AG04450 (cell line): ENCODE measurements around the gene TAS2R16. TPM values are rescaled to one million over a fixed set of nuclear protein-coding genes. Genes with fewer than 3 reads are reported as not detected.

Source experiments
- CTCF ChIA-PET: fragments of 300-600, 350-600 bp; formaldehyde crosslinking; extraction: SDS; loops from one replicate; lab custom pipeline; 2022; ENCODE audit warnings: antibody characterized with exemption, inconsistent platforms; lab: Charles Lee
- POLR2A ChIA-PET: fragments of 350-600 bp; formaldehyde crosslinking; extraction: SDS; loops from one replicate; lab custom pipeline; 2021; ENCODE audit warnings: antibody characterized with exemption, inconsistent platforms; lab: Yijun Ruan, JAX
- DNase-seq: peaks from one replicate; pipeline ENCODE4 v3.0.0-alpha.2; 2011; ENCODE audit warnings: low read depth, low spot score
- H3K27ac ChIP-seq: one replicate; pipeline ENCODE4 v1.5.1; 2012; ENCODE audit warnings: low read depth, low read length, control low read depth
- H3K27me3 ChIP-seq: one replicate; pipeline ENCODE4 v1.6.0; 2012; ENCODE audit warnings: low read length; ENCODE audit not compliant: control insufficient read depth, insufficient read depth
- H3K4me3 ChIP-seq: 2 replicates; pipeline ENCODE4 v1.5.1; 2011; ENCODE audit warnings: mild to moderate bottlenecking, low read depth, low read length, control low read depth
- H3K9me3 ChIP-seq: 2 replicates; pipeline ENCODE4 v1.5.1; 2012; ENCODE audit warnings: low read length; ENCODE audit not compliant: control insufficient read depth, insufficient read depth
- polyA plus RNA-seq: library from polyadenylated mRNA; depleted of rRNA; stranded (reverse); fragments of >200 nt; gene quantifications from 2 replicates; pipeline ENCODE4 v1.2.3, GENCODE V29; 2011
- TF ChIP-seq, protein P1 (sequence below): IDR thresholded peaks from 2 replicates; pipeline ENCODE4 v1.5.1; 2011; ENCODE audit warnings: low read depth, low read length, control low read depth, inconsistent platforms

TAS2R16 gene
- polyA plus RNA-seq, 1 experiment: not detected

DNA sequence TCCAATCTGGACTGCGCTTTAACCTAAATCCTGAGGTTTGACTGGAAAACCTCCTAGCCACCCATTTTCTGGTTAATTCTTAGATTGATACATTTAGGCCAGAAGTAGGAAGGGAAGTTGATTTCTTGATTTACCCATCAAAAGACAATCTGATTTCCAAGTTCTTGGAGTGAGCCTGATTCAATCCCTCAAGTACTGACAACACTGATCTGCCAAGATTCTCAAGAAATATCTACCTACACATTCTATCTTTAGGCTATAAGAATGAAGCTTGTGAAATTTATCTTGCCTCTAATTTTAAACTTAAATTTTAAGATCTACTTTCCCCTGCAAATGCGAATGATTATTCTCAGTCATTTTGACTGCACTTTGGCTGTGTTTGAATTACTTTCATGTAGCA, 5.9 kb downstream of the TAS2R16 start:
- ChIA-PET POLR2A (no interaction called here), CTCF (no interaction called here)
- Histone ChIP-seq H3K27ac (no peak overlapping the region), H3K27me3 (no peaks in the 10 kb centered on the region), H3K9me3 (peaks cover 3% of the 10 kb centered on the region; the same call in 1 of the 2 replicates), H3K4me3 (no peak overlapping the region)
- DNase-seq: no peak
- TF ChIP-seq, protein P1, sequence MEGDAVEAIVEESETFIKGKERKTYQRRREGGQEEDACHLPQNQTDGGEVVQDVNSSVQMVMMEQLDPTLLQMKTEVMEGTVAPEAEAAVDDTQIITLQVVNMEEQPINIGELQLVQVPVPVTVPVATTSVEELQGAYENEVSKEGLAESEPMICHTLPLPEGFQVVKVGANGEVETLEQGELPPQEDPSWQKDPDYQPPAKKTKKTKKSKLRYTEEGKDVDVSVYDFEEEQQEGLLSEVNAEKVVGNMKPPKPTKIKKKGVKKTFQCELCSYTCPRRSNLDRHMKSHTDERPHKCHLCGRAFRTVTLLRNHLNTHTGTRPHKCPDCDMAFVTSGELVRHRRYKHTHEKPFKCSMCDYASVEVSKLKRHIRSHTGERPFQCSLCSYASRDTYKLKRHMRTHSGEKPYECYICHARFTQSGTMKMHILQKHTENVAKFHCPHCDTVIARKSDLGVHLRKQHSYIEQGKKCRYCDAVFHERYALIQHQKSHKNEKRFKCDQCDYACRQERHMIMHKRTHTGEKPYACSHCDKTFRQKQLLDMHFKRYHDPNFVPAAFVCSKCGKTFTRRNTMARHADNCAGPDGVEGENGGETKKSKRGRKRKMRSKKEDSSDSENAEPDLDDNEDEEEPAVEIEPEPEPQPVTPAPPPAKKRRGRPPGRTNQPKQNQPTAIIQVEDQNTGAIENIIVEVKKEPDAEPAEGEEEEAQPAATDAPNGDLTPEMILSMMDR: no peak

DNA sequence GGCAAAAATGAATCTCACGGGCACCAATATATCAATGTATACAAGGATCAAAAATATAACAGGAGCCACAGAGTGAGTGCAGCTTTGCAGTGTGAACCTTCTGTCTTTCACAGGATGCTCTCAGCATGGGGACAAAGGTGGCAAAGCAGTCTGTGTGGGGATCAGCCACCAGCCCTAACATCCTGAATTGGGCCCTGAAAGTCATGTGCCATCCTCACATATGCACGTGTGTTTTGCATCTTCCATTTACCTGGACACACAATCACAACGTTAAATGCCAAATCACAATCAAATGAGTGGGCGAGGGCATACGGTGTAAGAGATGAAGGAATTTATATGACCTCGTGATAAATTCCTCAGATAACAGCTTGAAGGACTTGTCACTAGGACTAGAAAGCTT, 6.5 kb downstream of the TAS2R16 start:
- H3K27me3 ChIP-seq: no peaks in the 10 kb centered on the region
- ChIA-PET CTCF (no interaction called here), POLR2A (no interaction called here)
- TF ChIP-seq, protein P1: no peak
- H3K4me3 ChIP-seq: no peak overlapping the region
- DNase-seq: no peak
- H3K9me3 ChIP-seq: peaks cover 3% of the 10 kb centered on the region; the same call in 1 of the 2 replicates
- no peak overlapping the region for H3K27ac ChIP-seq

DNA sequence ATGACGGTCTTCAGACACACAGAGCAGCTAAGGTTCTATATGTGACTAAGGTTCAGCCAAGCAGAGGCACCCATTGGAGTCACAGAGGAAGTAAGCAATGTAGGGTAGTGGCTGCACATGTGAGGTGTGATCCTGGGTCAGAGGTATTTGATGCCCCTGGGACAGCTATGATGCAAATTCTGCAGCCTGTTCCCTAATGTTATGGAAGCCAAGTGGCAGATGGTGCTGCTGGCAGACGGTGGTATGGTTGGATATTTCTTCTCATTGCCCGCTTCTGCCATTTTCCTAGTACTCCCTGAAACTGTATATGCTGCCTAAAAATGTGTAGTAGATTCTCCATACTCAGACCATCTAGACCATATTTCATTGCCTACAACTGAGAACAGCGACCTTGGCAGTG, 7.2 kb downstream of the TAS2R16 start:
- Histone ChIP-seq H3K4me3 (no peak overlapping the region), H3K27me3 (no peaks in the 10 kb centered on the region), H3K27ac (no peak overlapping the region), H3K9me3 (peaks cover 3% of the 10 kb centered on the region; the same call in 1 of the 2 replicates)
- DNase-seq: no peak
- TF ChIP-seq, protein P1: no peak
- ChIA-PET POLR2A (no interaction called here), CTCF (no interaction called here)

DNA sequence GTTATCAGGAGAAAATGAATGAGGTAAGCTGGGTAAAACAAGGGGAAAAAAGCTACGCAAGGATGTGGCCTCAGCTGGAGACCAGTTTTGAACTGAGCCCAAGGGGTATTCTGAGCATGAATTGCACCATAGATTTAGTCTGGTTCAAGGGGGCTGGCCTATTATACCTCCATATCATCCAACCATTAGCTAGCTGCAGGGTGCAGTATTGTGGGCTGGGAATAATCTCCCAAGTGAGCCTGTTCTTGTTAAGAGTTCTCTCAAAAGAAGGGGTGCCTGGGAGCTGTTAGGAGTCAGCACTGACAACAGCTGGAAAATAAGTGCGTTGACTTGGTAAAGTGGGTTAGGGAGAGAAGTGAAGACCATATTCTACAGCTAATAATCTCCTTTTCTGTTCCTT, 8.0 kb downstream of the TAS2R16 start:
- POLR2A ChIA-PET: no interaction called here
- Histone ChIP-seq H3K27ac (no peak overlapping the region), H3K27me3 (no peaks in the 10 kb centered on the region), H3K4me3 (no peak overlapping the region), H3K9me3 (peaks cover 3% of the 10 kb centered on the region; the same call in 1 of the 2 replicates)
- DNase-seq: no peak
- TF ChIP-seq, protein P1: no peak
- CTCF ChIA-PET: no interaction called here

DNA sequence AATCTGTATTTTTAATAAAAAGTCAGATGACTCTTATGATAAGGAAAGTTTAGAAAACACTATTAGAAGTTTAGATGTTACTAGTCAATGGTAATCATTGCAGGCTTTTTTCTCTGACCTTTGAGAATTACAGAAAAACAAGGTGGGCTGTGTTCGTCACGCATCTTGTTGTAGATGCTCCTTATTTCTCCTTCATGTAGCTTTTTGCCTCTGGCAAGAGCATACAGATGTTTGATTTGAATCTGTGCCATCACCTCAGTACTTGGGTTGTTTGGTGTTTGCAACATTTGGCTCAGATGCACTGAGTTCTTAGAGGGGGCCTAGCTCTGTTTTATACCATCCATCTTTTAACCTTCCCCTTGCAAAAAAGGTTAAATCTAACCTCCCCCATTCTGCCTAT, 11.5 kb downstream of the TAS2R16 start:
- POLR2A ChIA-PET: no interaction called here
- H3K27ac ChIP-seq: no peak overlapping the region
- CTCF ChIA-PET: no interaction called here

More for the DNA sequence above, 11.5 kb downstream of the TAS2R16 start:
- Histone ChIP-seq H3K9me3 (peaks cover 3% of the 10 kb centered on the region; the same call in 1 of the 2 replicates), H3K4me3 (no peak overlapping the region), H3K27me3 (no peaks in the 10 kb centered on the region)
- TF ChIP-seq, protein P1: no peak
- no peak for DNase-seq
